SK-N-MC (cell line): ENCODE measurements around the gene SPTBN2.

Experiments used
- FOXP2 ChIP-seq: optimal IDR thresholded peaks from 2 replicates; pipeline ENCODE3; 2011; ENCODE audit warnings: mild to moderate bottlenecking, moderate library complexity; ENCODE audit not compliant: insufficient read depth; ENCODE audit errors: extremely low read length, control extremely low read depth
- POLR2AphosphoS5 ChIP-seq: IDR thresholded peaks from 2 replicates; pipeline ENCODE4 v1.6.1; 2012; ENCODE audit warnings: mild to moderate bottlenecking, low read depth, low read length, borderline replicate concordance

DNA sequence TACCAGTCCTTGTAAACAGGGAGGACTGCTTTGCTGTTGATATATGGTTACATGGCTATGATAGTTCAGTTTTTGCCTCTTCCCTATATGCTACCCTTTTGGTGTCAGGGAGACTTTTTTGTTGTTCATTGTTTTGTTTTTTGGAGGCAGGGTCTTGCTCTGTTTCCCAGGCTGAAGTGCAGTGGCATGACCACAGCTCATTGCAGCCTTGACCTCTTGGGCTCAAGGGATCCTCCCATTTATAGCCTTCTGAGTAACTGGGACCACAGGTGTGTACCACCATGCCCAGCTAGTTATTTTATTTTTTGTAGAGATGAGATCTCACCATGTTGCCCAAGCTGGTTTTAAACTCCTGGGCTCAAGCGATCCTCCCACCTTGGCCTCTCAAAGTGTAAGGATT is 38.6 kb upstream of the SPTBN2 start:
- no peak for TF ChIP-seq FOXP2
- no peak for TF ChIP-seq POLR2AphosphoS5
